T follicular helper cell (primary cell): ENCODE data around the gene MRPL38.

Experiments used
- DNase-seq: peaks from one replicate; pipeline ENCODE4 v3.0.0-alpha.2; 2020; ENCODE audit warnings: low read depth

The MRPL38 gene

GRCh38 chr17:75919611-75920010 is 14.9 kb upstream of the MRPL38 start:
- DNase-seq = no peak

GRCh38 chr17:75917917-75918445 is 13.3 kb upstream of the MRPL38 start:
- no peak for DNase-seq

- DNase-seq = no peak
Measured at GRCh38 chr17:75917141-75917916, 12.6 kb upstream of the MRPL38 start.

- DNase-seq = no peak
Measured at GRCh38 chr17:75915268-75915667, 10.6 kb upstream of the MRPL38 start.

- no peak for DNase-seq
Measured at GRCh38 chr17:75914643-75915267, 10.1 kb upstream of the MRPL38 start.

- DNase-seq = no peak
Measured at GRCh38 chr17:75913537-75914210, 9.0 kb upstream of the MRPL38 start.

DNA sequence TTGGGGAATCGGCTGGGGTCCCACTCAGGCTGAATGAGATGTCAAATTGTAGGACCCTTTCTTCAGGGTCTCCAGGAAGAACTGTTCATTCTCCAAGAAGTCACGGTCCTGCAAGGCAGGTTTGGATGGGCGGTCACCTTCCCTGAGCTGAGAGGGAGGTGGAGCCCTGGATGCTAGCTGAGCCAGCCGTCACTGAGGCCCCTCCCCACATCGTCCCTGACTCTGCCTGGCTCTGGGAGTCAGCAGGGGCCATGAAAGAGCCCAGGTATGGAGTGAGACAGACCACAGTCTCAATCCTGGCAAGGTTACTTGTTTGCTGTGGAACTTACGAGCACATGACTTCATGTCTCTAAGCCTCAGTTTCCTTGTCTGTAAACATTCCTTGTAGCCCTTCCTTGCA is 6.0 kb upstream of the MRPL38 start:
- no peak for DNase-seq

GRCh38 chr17:75909812-75910274 is 5.2 kb upstream of the MRPL38 start:
- no peak for DNase-seq

DNA sequence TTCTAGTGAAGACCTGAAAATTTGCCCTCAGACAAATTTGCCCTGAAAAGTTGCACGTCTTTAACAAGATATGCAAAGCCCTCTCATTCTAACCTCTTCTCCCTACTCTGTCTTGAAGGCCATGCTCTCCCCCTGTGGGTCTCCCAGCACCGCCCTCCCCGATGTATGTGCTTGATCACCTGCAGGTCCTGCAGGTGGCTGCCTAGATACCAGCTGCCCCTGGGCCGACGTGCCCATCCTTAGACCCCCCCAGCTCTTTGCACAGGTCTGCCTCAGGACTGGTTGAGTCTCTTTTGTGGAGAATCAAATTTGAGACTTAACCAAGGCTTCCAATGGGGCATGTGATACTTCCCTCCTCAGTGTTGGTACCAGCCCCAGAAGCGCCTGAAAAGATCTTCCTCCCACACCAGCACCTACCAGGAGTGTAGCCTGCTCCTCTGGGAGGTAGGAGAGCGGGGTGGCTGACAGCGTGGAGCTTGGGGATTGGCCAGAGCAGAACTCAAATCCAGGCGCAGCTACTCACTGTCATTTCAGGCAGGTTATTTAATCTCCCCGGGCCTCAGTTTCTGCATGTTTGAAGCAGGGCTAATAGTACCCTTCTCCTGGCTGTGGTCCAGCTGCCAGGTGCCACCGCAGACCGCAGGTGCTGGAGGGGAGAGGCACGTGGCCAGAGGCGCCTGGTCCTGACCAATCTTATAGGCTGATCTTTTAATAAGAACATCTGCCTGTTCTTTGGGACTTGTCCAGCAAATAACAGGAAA is 4.5 kb upstream of the MRPL38 start:
- DNase-seq = no peak

DNA sequence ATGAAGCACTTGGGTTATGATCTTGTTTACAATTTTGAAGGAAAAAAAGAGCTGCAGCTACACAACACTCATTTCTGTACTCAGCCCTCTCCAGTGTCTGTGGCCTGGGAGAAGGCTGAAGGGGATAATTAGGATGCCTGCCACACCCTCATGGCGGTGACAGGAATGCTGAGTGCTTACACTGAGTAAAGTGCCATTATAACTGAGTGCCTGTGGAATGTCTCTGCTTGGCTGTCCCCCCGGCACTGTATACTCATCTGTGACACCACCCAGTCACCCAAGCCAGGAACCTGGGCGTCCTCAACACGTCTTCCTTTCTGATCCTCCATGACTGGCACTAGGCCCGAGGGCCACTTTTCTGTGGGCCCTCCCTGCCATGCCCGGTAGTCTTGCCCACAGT is 3.5 kb upstream of the MRPL38 start:
- DNase-seq = no peak

- DNase-seq = no peak
Measured at GRCh38 chr17:75906143-75906884, 1.6 kb upstream of the MRPL38 start.

GRCh38 chr17:75902406-75902805 is 2.3 kb downstream of the MRPL38 start:
- DNase-seq = no peak

DNA sequence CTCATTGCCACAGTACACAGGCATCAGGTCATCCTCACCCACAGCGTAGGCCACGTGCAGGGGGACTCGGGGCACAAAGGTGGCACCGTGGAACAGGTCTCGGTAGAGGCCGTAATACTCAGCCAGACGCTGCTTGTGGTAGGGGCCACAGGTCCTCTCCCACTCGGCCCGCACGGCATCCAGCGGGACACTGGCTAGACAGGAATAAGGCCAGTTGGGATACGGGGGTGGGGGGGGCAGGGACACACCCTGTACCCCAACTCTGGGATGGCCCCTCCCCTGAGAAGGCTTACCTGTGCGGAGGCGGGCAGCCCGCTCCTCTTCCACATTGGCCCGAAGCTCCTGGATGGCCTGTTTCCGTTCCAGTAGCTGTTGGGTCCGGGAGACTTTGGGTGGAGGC is 3.0 kb downstream of the MRPL38 start:
- no peak for DNase-seq

GRCh38 chr17:75900691-75901533 is 3.8 kb downstream of the MRPL38 start:
- no peak for DNase-seq

DNA sequence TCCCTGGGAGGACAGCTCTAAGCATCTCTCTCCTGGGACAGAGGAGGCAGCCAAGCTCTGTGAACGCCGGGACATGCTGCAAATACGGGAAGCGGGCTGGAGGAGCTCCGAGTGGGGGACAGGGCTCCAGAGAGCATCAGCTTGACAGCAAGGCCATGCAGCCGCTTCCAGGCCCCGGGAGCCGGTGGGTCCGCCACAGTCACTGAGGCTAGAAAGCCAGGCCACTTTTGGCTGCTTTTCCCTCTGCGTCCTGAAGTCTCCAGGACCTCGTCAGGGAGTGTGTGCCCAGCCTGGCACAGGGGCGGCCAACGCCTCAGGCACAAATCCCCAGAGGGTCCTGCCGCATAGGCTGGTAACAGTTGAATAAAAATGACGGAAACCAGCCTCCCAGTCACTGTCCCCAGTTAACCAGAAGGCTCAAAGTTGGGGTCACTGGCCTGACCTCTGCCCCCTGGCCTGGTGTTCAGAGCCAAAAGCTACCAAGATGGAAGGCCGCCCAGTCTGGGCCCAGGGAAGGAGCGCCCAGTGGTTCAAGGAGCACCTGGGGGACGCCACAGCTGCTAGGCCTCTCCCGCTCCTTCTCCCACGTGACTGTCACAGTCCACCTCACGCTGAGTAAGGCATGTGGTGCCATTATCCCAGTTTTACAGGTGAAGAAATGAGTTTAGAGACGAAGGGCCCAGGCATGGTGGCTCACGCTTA is 4.8 kb downstream of the MRPL38 start:
- no peak for DNase-seq

DNA sequence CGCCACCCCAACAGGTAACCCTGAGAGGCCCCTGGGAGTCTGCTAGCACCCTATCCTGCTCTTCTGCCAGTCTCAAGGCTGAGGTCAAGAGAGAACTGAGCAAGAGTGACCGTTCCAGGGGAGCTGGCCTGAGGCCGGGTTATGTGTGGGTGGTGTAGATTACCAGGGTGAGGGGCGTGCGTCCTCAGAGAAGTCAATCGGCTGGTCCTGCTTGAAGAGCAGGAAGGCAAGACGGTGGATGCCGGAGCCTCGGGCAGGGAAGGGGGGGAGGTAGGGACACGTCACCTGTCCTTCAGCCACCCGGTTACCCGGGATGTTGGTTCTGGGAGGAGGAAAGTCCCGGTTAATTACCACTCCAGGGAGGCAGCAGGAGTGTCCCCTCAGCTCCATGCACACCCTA is 5.3 kb downstream of the MRPL38 start:
- no peak for DNase-seq

- DNase-seq = no peak
Measured at GRCh38 chr17:75898791-75899190, 5.9 kb downstream of the MRPL38 start.

DNA sequence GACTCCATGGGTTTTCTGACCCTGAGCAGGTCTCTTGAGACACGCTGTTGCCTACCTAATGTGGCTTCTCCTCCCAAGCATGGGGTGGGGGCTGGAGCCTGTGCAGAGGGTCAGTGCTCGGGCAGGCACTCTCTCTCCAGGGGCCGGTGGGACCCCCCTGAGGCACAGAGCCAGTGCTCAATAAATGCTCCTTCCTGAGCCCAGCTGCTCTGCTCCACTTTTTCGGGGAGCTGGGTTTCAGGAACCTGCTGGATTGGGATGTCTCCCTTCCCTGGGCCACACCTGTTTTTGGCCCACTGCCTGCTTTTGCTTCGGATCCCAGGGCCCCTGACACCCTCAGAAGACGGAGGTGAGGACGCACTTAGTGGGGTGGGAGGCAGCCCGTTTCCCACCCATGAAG is 6.6 kb downstream of the MRPL38 start:
- DNase-seq = no peak

DNA sequence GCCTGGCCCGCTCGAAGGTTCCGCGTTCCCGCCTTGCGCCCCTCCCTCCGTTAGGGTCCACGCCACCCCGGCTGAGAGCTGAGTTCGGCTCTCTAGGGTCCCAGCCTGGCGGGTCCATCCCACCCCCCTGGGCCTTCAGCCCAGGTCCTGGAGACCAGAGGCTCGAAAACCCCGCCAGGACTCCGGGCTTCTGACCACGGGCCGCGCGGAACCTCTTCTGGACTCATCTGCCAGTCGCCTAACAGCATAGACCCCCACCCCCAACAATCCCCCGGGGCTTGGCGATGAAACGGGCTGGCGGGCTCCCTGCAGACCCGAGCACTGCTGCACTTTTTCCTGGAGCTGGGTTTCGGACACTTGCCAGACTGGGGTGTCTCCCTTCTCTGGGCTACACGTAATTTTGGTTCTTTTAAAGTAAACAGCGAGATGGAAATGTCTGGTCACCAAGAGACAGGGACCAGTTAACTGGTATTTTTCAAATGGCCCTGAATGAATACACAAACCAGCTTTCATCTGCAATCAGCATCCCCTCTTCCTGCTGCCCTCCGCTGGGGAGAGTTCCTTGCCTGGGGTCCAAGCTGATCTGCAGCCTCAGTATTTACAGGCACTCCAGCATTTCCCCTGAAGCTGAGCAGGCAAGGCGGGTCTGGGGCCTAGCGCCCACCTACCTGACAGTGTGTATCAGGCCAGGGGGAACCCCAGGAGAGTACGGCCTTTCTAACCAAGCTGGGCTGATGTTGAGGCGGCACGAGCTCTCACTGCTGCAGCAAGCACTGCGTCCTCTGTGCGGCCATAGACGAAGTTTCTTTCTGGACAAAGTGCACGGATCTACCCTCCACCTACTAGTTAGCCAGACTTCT is 7.3 kb downstream of the MRPL38 start:
- no peak for DNase-seq
